DMS79 treated with DMSO at 0.1 percent for 48 hours (cell line): ENCODE results near the gene TNFAIP6.
"Not testable (repeated sequence)": the region's sequence is repeated elsewhere in the genome, so short reads cannot be mapped to it uniquely, and the experiment has no call there.

ENCODE experiments used
- DNase-seq: peaks from one replicate; lab custom pipeline; 2025; lab: John Stamatoyannopoulos, UW

The TNFAIP6 gene

GRCh38 chr2:151417650-151418049 lies 60.3 kb downstream of the TNFAIP6 start:
- no peak for DNase-seq

GRCh38 chr2:151421681-151422080 lies 64.3 kb downstream of the TNFAIP6 start:
- not testable (repeated sequence) for DNase-seq

DNA sequence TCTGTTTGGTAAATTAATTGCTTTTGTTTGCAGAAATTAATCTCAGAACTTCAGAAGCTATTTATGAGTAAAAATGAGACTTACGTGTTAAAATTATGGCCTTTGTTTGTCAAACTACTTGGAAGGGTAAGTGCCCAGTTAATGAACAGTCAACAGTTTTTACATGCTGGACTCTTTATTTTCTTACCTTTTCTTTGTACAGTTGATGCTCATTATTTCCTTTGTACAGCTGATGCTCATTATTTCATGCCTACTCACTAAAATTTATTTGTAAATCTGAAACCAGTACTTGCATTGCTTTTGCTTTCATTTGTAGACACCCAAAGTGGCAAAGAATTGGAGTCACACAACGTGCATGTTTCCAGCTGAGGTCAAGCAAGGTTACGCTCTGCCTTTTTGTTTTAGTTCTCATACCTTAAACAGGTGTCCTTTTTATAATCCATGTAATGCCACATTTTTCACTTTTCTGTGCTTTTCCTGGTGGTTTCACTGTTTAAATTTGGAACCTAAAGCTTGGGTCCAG lies 65.6 kb downstream of the TNFAIP6 start:
- DNase-seq = no peak

DNA sequence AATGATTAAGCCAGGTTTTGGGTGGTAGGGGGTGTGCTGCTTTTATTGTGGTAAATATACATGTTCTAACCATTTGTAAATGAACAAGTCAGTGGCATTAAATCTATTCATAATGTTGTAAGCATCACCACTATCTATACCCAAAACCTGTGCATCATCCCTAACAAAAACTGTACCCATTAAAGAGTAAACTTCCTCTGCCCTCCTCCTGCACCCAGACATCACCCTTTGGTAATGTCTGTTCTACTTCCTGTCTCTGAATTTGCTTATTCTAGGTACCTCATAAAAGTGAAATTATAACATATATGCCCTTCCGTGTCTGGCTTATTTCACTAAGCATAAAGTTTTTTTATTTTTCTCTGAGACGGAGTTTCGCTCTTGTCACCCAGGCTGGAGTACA lies 66.4 kb downstream of the TNFAIP6 start:
- no peak for DNase-seq
